CD14-positive monocyte (primary cell): ENCODE measurements around the gene CENPI. TPM values are rescaled to one million over a fixed set of nuclear protein-coding genes. Genes with fewer than 3 reads are reported as not detected.

Source experiments
- DNase-seq, 3 donors: peaks; one replicate each; pipeline ENCODE4 v3.0.0-alpha.2; 2011 to 2022
- H2AFZ ChIP-seq: 2 replicates; pipeline ENCODE4 v1.6.0; 2012; ENCODE audit warnings: mild to moderate bottlenecking, low read depth, low read length, inconsistent platforms; ENCODE audit not compliant: insufficient read depth, poor library complexity, severe bottlenecking
- H3K27ac ChIP-seq, 2 donors: 1 replicate in 1 of 2; 2 replicates in 1 of 2; pipeline ENCODE4 v1.5.1; 2012 to 2013; ENCODE audit warnings: low read length in 2 of 2, control low read depth in 1 of 2, inconsistent platforms in 1 of 2, low read depth in 1 of 2, mild to moderate bottlenecking in 1 of 2
- H3K27me3 ChIP-seq, 2 donors: one replicate each; pipeline versions ENCODE4 v1.6.0 to v1.6.1; 2011 to 2013; ENCODE audit warnings: low read length in 2 of 2; ENCODE audit not compliant: control insufficient read depth in 2 of 2, insufficient read depth in 2 of 2
- H3K36me3 ChIP-seq, 2 donors: replicated peaks in 1 of 2; 1 replicate in 1 of 2; 2 replicates in 1 of 2; pipeline versions ENCODE4 v1.5.1 to v1.6.1; 2012 to 2013; ENCODE audit warnings: low read length in 2 of 2, control low read depth in 1 of 2, inconsistent platforms in 1 of 2, mild to moderate bottlenecking in 1 of 2; ENCODE audit not compliant: insufficient read depth in 2 of 2, control insufficient read depth in 1 of 2
- H3K4me1 ChIP-seq, 2 donors: 1 replicate in 1 of 2; 2 replicates in 1 of 2; pipeline versions ENCODE4 v1.5.1 to v1.6.1; 2012 to 2013; ENCODE audit warnings: low read length in 2 of 2, control low read depth in 1 of 2, inconsistent platforms in 1 of 2, mild to moderate bottlenecking in 1 of 2, moderate library complexity in 1 of 2; ENCODE audit not compliant: insufficient read depth in 2 of 2, control insufficient read depth in 1 of 2
- H3K4me2 ChIP-seq: replicated peaks from 2 replicates; pipeline ENCODE3; 2012; ENCODE audit warnings: low read length, moderate library complexity, mild to moderate bottlenecking; ENCODE audit not compliant: poor library complexity, severe bottlenecking; ENCODE audit errors: extremely low read depth
- H3K4me3 ChIP-seq, 3 experiments: fragments of 200-600 bp in 1 of 3; sonication (generic) in 1 of 3; replicated peaks in 1 of 3; 1 replicate in 2 of 3; 2 replicates in 1 of 3; pipeline ENCODE4 v1.5.1; 2011 to 2013; ENCODE audit warnings: low read length in 3 of 3, mild to moderate bottlenecking in 3 of 3, control low read depth in 2 of 3, low read depth in 2 of 3, inconsistent platforms in 1 of 3, moderate library complexity in 1 of 3
- H3K79me2 ChIP-seq: 2 replicates; pipeline ENCODE4 v1.6.0; 2012; ENCODE audit warnings: mild to moderate bottlenecking, control low read depth, inconsistent platforms, low read length, moderate library complexity; ENCODE audit not compliant: insufficient read depth
- H3K9ac ChIP-seq: 2 replicates; pipeline ENCODE4 v1.6.0; 2017; ENCODE audit warnings: low read length, mild to moderate bottlenecking; ENCODE audit not compliant: insufficient read depth, poor library complexity, severe bottlenecking
- H3K9me3 ChIP-seq, 2 donors: replicated peaks in 1 of 2; 1 replicate in 1 of 2; 2 replicates in 1 of 2; pipeline versions ENCODE4 v1.5.1 to v1.6.1; 2012 to 2013; ENCODE audit warnings: low read length in 2 of 2, control low read depth in 1 of 2; ENCODE audit not compliant: control insufficient read depth in 1 of 2, insufficient read depth in 1 of 2
- H4K20me1 ChIP-seq: 2 replicates; pipeline ENCODE4 v1.6.0; 2012; ENCODE audit warnings: mild to moderate bottlenecking, low read length, control low read depth, moderate library complexity; ENCODE audit not compliant: insufficient read depth
- H3K27ac Mint-ChIP-seq, 7 donors: one replicate each; pipeline ENCODE4 v1.8.0; 2020; ENCODE audit warnings: mild to moderate bottlenecking in 7 of 7, mixed read lengths in 7 of 7, moderate library complexity in 6 of 7, inconsistent platforms in 2 of 7
- H3K27me3 Mint-ChIP-seq, 3 donors: one replicate each; pipeline ENCODE4 v1.8.0; 2021 to 2022; ENCODE audit warnings: low read depth in 3 of 3, mild to moderate bottlenecking in 3 of 3, mixed read lengths in 3 of 3, moderate library complexity in 3 of 3, inconsistent platforms in 1 of 3
- H3K36me3 Mint-ChIP-seq, 2 donors: one replicate each; pipeline ENCODE4 v1.8.0; 2020; ENCODE audit warnings: mixed read lengths in 2 of 2, inconsistent platforms in 1 of 2, mild to moderate bottlenecking in 1 of 2
- H3K4me1 Mint-ChIP-seq: one replicate; pipeline ENCODE4 v1.8.0; 2020; ENCODE audit warnings: mild to moderate bottlenecking, mixed read lengths
- H3K4me3 Mint-ChIP-seq, 2 donors: one replicate each; pipeline ENCODE4 v1.8.0; 2020; ENCODE audit warnings: mild to moderate bottlenecking in 2 of 2, mixed read lengths in 2 of 2, moderate library complexity in 1 of 2
- H3K9me3 Mint-ChIP-seq, 7 donors: one replicate each; pipeline ENCODE4 v1.8.0; 2020 to 2022; ENCODE audit warnings: mixed read lengths in 7 of 7, mild to moderate bottlenecking in 6 of 7, moderate library complexity in 6 of 7, inconsistent platforms in 2 of 7
- CTCF ChIP-seq: fragments of 200-600 bp; IDR thresholded peaks from one replicate; pipeline ENCODE4 v1.8.0; 2022; ENCODE audit warnings: antibody characterized with exemption, mild to moderate bottlenecking
- WGBS: methylation state at CpG from one replicate; pipeline ENCODE4 v1.1.5; 2013; ENCODE audit warnings: missing lambda C conversion rate; ENCODE audit not compliant: insufficient coverage; 5-methylcytosine and 5-hydroxymethylcytosine counted together
- intact Hi-C, 2 donors: fragments of 100-400 bp; cut with micrococcal nuclease; formaldehyde crosslinking; loops; one replicate each; pipeline versions ENCODE4 v1.15.0 to v1.15.1; 2023
- polyA plus RNA-seq, 3 donors: library from polyadenylated mRNA; depleted of rRNA in 1 of 3; unstranded in 2 of 3; stranded (reverse) in 1 of 3; fragments of 300-500 nt in 2 of 3; fragments of >200 nt in 1 of 3; fragmentation: Illumina TruSeq in 2 of 3; gene quantifications; 1 replicate in 2 of 3; 2 replicates in 1 of 3; pipeline ENCODE4 v1.2.3, GENCODE V29; 2012 to 2021

The CENPI gene
- polyA plus RNA-seq, 3 donors, result 0.07 to 0.17 TPM; not detected in 1

DNA sequence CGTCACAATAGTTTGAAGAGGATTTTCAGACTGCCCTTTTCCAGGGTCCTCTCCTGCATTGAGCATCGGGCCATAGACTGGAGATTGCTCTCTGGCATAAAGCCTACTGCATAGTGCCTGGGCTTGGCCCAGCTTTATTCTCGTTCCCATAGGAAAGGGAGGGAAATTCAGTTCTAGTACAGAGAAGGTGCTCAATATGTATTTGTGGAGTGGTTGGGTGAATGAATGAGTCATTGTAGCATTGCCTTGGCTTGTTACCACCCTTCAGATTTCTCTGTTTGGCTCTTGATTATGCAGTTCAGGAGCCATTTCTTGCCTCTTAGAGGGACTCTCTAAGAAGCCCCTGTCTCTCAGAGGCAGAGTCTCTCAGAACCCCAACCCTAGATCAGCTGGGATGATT, 16.8 kb upstream of the CENPI start:
- no peaks in the 10 kb centered on the region for H3K36me3 Mint-ChIP-seq
- H3K4me1 Mint-ChIP-seq, result peaks cover 6% of the 10 kb centered on the region
- Histone ChIP-seq H3K27me3 (peaks cover 4 to 23% of the 10 kb centered on the region in 2 donors), H2AFZ (no peak overlapping the region), H4K20me1 (no peaks in the 10 kb centered on the region), H3K4me1 (no peaks in the 10 kb centered on the region), H3K9me3 (no peaks in the 10 kb centered on the region), H3K4me2 (no peak overlapping the region), H3K4me3 (no peak overlapping the region), H3K79me2 (no peaks in the 10 kb centered on the region), H3K27ac (no peak overlapping the region), H3K9ac (no peak overlapping the region), H3K36me3 (no peaks in the 10 kb centered on the region)
- H3K4me3 Mint-ChIP-seq, result no peak overlapping the region
- H3K9me3 Mint-ChIP-seq, result peaks cover 0 to 3% (median 0%) of the 10 kb centered on the region in 7 donors
- intact Hi-C loops, result no loop called here
- H3K27me3 Mint-ChIP-seq, result peaks cover 9 to 24% (median 23%) of the 10 kb centered on the region in 3 donors
- no peak for TF ChIP-seq CTCF
- DNase-seq, result no peak
- WGBS, result no CpG with 5 or more reads among the region's 3 CpGs
- no peak overlapping the region for H3K27ac Mint-ChIP-seq

DNA sequence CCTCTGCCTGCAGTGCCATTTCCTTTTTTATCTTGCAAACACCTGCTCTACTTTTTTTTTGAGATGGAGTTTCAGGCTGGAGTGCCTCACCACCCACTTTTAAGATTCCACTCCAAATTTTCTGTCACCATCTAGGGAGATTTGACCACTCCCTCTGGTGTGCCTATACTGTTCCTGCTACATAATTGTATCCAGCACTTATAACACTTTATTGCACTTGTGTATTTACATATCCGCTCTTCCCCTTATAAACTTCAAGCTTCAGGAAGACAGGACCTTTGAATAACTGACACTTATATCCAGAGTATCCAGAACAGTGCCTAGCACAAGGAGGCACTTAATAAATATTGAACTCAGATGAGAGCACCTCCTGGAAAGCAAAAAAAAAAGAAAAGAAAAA, 6.2 kb upstream of the CENPI start:
- no peaks in the 10 kb centered on the region for H3K36me3 Mint-ChIP-seq
- peaks cover 0 to 2% (median 0%) of the 10 kb centered on the region in 7 donors for H3K9me3 Mint-ChIP-seq
- H3K27me3 Mint-ChIP-seq, result peaks cover 2 to 4% (median 3%) of the 10 kb centered on the region in 3 donors
- Histone ChIP-seq H3K27ac (no peak overlapping the region), H3K9ac (no peak overlapping the region), H3K9me3 (no peaks in the 10 kb centered on the region), H4K20me1 (no peaks in the 10 kb centered on the region), H3K36me3 (no peaks in the 10 kb centered on the region), H3K4me2 (no peak overlapping the region), H2AFZ (no peak overlapping the region), H3K79me2 (no peaks in the 10 kb centered on the region), H3K4me3 (no peak overlapping the region), H3K27me3 (no peaks in the 10 kb centered on the region), H3K4me1 (no peaks in the 10 kb centered on the region)
- H3K27ac Mint-ChIP-seq, result no peak overlapping the region
- H3K4me3 Mint-ChIP-seq, result no peak overlapping the region
- WGBS, result no CpG with 5 or more reads among the region's 1 CpG
- no peak for TF ChIP-seq CTCF
- no peaks in the 10 kb centered on the region for H3K4me1 Mint-ChIP-seq
- intact Hi-C loops, result no loop called here
- DNase-seq, result no peak
